ENCODE results near the gene SHMT1.

The SHMT1 gene

GRCh38 chr17:18318771-18319450 lies 44.4 kb downstream of the SHMT1 start:
- H3K27me3 ChIP-seq (ENCODE audit: insufficient read depth, low read depth): no peaks in the 10 kb centered on the region
- H3K27ac ChIP-seq: no peak overlapping the region
- no peaks in the 10 kb centered on the region for H4K20me1 ChIP-seq (ENCODE audit: insufficient read depth)
- H3K4me1 ChIP-seq (ENCODE audit: low read depth, poor library complexity, severe bottlenecking): peaks cover 61% of the 10 kb centered on the region
- H3K4me3 ChIP-seq (IDR thresholded peaks at IDR 0.05; ENCODE audit: insufficient read depth, low read depth, low read length): no peak overlapping the region
- H3K4me2 ChIP-seq: no peak overlapping the region
- peaks cover 21% of the 10 kb centered on the region for H3K79me2 ChIP-seq (ENCODE audit: insufficient read depth, low read depth)
- no peak overlapping the region for H2AFZ ChIP-seq (ENCODE audit: low read depth)
- H3K9ac ChIP-seq: no peak overlapping the region
- no peaks in the 10 kb centered on the region for H3K36me3 ChIP-seq (ENCODE audit: insufficient read depth)
- TF ChIP-seq, protein P1, sequence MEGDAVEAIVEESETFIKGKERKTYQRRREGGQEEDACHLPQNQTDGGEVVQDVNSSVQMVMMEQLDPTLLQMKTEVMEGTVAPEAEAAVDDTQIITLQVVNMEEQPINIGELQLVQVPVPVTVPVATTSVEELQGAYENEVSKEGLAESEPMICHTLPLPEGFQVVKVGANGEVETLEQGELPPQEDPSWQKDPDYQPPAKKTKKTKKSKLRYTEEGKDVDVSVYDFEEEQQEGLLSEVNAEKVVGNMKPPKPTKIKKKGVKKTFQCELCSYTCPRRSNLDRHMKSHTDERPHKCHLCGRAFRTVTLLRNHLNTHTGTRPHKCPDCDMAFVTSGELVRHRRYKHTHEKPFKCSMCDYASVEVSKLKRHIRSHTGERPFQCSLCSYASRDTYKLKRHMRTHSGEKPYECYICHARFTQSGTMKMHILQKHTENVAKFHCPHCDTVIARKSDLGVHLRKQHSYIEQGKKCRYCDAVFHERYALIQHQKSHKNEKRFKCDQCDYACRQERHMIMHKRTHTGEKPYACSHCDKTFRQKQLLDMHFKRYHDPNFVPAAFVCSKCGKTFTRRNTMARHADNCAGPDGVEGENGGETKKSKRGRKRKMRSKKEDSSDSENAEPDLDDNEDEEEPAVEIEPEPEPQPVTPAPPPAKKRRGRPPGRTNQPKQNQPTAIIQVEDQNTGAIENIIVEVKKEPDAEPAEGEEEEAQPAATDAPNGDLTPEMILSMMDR (conservative IDR thresholded peaks at IDR 0.05; ENCODE audit: low read depth, low read length): no peak

DNA sequence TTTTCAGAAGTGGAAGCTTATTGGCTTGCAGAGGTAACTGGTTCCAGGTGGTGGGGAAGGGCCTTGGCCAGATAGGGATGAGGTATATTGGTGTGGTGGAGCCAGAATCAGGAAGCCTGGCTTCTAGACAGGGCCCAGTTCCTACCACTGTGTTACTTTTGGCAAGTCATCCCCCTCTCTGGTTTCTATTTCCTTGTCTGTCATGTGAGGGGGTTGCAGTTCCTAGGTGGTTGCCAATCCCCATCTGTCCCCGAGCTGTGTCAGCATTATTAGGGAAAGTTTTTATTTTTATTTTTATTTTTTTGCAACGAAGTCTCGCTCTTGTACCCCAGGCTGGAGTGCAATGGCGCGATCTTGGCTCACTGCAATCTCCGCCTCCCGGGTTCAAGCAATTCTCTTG lies 45.2 kb downstream of the SHMT1 start:
- TF ChIP-seq, protein P1 (conservative IDR thresholded peaks at IDR 0.05; ENCODE audit: low read depth, low read length): no peak
- Histone ChIP-seq H3K27me3 (ENCODE audit: insufficient read depth, low read depth) (no peaks in the 10 kb centered on the region), H3K36me3 (ENCODE audit: insufficient read depth) (no peaks in the 10 kb centered on the region), H3K9ac (no peak overlapping the region), H3K27ac (no peak overlapping the region), H4K20me1 (ENCODE audit: insufficient read depth) (no peaks in the 10 kb centered on the region), H3K4me1 (ENCODE audit: low read depth, poor library complexity, severe bottlenecking) (peaks cover 59% of the 10 kb centered on the region), H2AFZ (ENCODE audit: low read depth) (no peak overlapping the region), H3K4me3 (IDR thresholded peaks at IDR 0.05; ENCODE audit: insufficient read depth, low read depth, low read length) (no peak overlapping the region), H3K4me2 (no peak overlapping the region), H3K79me2 (ENCODE audit: insufficient read depth, low read depth) (peaks cover 29% of the 10 kb centered on the region)

GRCh38 chr17:18315961-18316360 lies 47.4 kb downstream of the SHMT1 start:
- Histone ChIP-seq H3K4me2 (peak overlapping the region; percentile 84), H2AFZ (ENCODE audit: low read depth) (no peak overlapping the region), H3K36me3 (ENCODE audit: insufficient read depth) (no peaks in the 10 kb centered on the region), H3K79me2 (ENCODE audit: insufficient read depth, low read depth) (peaks cover 49% of the 10 kb centered on the region), H3K27ac (peak overlapping the region; percentile 69; the same call in 1 of the 2 replicates), H4K20me1 (ENCODE audit: insufficient read depth) (no peaks in the 10 kb centered on the region), H3K9ac (no peak overlapping the region), H3K4me3 (IDR thresholded peaks at IDR 0.05; ENCODE audit: insufficient read depth, low read depth, low read length) (no peak overlapping the region), H3K27me3 (ENCODE audit: insufficient read depth, low read depth) (no peaks in the 10 kb centered on the region), H3K4me1 (ENCODE audit: low read depth, poor library complexity, severe bottlenecking) (peaks cover 47% of the 10 kb centered on the region)
- TF ChIP-seq, protein P1 (conservative IDR thresholded peaks at IDR 0.05; ENCODE audit: low read depth, low read length): no peak

DNA sequence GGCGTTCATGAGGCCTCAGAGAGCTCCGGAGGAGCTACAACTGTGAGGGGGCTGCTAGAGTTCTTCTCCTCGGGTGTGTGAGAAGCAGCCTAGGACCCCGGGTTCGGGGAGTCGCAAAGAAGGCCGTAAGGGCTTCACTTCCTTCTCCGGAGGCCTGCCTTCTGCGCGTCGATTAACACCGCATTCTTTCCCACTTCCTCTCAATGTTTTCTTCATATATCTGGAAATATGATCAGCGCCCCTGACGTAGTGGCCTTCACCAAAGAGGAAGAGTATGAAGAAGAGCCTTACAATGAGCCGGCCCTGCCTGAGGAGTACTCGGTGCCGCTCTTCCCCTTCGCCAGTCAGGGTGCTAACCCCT lies 47.8 kb downstream of the SHMT1 start:
- Histone ChIP-seq H3K9ac (peak overlapping the region; percentile 64; the same call in 1 of the 2 replicates), H3K27ac (peak overlapping the region; percentile 69), H3K4me2 (peak overlapping the region; percentile 84), H3K4me1 (ENCODE audit: low read depth, poor library complexity, severe bottlenecking) (peaks cover 43% of the 10 kb centered on the region), H3K79me2 (ENCODE audit: insufficient read depth, low read depth) (peaks cover 53% of the 10 kb centered on the region), H4K20me1 (ENCODE audit: insufficient read depth) (no peaks in the 10 kb centered on the region), H3K36me3 (ENCODE audit: insufficient read depth) (no peaks in the 10 kb centered on the region), H2AFZ (ENCODE audit: low read depth) (peak overlapping the region; percentile 57; the same call in 1 of the 2 replicates), H3K4me3 (IDR thresholded peaks at IDR 0.05; ENCODE audit: insufficient read depth, low read depth, low read length) (no peak overlapping the region), H3K27me3 (ENCODE audit: insufficient read depth, low read depth) (no peaks in the 10 kb centered on the region)
- TF ChIP-seq, protein P1 (conservative IDR thresholded peaks at IDR 0.05; ENCODE audit: low read depth, low read length): no peak
